ENCODE results near the gene TGFB3. TPM values are rescaled to one million over a fixed set of nuclear protein-coding genes. Genes with fewer than 3 reads are reported as not detected.

TGFB3 gene
- total RNA-seq, 1 donor from 2014 or later = 2.4 TPM

DNA sequence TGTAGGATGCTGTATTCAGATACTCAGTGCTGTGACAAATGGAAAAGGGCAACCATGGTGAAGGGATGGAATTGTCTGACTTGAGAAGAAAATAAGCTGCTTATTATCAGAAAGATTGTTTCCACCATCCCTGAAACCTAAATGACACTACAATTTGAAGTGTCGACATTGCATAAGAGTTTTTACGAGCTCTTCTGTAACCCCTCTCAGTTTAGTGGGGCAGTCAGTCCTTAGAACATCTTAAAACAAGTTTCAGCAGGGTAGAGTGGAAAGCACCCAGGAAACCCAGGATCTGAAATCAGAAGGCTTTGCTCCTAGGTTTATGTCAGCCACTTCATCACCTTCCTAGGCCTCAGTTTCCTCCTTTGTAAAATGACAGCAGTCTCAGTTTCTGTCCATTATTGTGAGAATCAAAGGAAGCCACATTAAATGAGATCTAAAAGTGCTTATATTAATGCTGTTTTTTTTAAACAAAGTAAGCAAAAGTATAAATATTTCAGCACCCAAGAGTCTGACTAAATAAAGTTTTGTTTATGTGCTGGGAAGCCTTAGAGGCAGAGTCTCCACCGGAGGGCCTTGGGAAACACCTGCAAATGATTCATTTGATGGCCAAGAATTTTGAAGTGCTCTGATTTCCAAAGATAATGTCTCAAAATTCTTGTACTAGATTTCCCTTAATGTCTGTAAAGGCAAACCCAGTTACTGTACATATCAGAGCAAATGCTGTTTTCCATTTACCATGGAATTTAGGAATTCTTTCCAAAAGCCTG lies 5.6 kb upstream of the TGFB3 start:
- intact Hi-C loops (cut with micrococcal nuclease) = no loop called here

DNA sequence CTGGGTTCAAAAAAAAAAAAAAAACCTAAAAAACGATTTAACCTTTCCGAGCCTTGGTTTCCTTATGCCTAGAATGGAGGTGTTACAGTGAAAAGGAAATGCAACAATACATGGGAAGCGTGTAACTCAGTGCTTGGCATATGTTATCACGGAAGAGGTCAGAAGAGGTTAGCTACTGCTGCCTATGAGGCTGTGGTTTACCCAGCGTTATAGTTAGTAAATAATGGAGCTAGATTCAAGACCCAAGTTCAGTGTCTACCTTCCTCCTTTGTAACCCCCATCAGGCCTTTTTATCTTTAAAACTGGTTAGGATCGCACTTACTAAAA lies 4.6 kb upstream of the TGFB3 start:
- intact Hi-C loops (cut with micrococcal nuclease) = no loop called here

DNA sequence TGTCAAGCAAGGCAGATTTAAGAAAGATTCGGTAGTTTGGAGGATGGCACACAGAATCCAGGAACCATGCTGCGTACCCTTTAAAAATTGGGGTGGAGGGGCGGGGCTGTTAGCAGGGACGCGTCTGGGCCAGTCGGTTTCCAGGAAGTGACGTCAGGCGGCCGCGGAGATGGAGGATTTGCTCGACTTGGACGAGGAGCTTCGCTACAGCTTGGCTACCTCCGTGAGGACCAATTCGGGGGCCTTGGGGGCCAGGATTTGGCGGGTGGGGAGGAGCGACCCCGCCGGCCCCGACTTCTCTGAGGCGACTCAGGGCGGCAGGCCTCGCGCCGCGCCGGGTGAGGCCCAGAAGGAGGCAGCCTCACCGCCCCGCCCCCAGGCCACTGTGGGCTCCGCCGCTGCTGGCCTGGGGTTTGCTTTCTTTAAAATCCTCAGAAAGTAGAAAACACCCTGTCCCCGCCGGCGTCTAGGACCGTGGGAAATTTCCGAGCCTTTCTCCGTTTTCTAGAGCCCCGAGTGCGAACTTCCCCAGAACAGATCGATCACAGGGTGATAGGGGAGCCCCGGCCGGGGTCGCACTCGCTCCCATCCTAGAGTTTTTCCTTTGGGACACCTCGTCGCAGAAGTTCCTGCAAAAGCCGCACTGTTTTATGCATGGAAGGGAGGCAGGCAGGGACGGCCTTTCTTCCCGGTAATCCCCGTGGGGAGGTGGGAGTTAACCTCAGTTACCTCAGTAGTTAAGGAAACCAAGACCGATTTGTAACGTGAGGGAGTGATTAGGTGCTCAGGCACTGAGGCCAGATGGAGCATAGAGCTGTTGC lies 4.0 kb upstream of the TGFB3 start, which contains the start of gene IFT43:
IFT43 (plus strand) TSS at position 146 of the 821 bp plus-strand sequence; CDS start at position 170, 24 bp downstream.
- intact Hi-C loops (cut with micrococcal nuclease) = loop anchor here (1.0 kb wide), 1 partner anchor 165 kb away; the partner anchor contains the start of gene GPATCH2L

DNA sequence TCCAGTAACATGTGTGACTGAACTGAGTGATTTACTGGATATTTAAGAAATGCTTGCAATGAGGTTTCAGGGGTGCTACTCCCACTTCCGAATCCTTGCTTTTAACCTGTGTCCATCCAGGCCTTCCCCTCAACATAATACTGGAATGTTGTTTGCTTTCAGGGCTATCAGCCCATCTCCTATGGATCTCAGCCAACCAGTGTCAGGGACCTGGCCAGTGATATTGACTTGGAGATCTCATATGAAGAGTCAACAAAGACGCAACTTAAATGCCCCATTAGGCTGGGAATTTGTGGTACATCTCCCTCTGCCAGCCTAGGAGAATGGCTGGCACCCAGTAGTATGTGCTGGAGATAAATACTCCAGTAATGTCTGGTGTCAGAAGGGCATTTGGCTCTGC lies 2.9 kb upstream of the TGFB3 start:
- intact Hi-C loops (cut with micrococcal nuclease) = loop anchor here (1.0 kb wide), 1 partner anchor 167 kb away; the partner anchor contains the start of gene GPATCH2L

DNA sequence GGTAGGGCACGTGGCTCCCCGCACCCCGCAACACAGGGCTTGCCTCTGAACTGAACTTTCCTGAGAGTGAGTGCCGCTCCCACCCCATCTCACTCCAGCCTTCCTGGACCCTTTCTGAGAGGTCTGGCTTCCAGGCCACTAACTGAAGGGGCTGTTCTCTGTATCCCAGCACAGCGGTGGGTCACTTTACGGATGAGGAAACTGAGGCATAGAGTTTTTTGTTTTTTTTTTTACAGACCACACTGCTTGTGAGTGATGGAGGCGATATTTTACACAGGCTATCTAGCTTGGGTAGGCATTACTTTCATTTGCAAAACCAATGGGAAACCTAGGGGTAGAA lies 1.2 kb upstream of the TGFB3 start:
- intact Hi-C loops (cut with micrococcal nuclease) = loop anchor here (2.0 kb wide), 1 partner anchor 322 kb away; the partner anchor contains the start of genes ERG28 and TTLL5

DNA sequence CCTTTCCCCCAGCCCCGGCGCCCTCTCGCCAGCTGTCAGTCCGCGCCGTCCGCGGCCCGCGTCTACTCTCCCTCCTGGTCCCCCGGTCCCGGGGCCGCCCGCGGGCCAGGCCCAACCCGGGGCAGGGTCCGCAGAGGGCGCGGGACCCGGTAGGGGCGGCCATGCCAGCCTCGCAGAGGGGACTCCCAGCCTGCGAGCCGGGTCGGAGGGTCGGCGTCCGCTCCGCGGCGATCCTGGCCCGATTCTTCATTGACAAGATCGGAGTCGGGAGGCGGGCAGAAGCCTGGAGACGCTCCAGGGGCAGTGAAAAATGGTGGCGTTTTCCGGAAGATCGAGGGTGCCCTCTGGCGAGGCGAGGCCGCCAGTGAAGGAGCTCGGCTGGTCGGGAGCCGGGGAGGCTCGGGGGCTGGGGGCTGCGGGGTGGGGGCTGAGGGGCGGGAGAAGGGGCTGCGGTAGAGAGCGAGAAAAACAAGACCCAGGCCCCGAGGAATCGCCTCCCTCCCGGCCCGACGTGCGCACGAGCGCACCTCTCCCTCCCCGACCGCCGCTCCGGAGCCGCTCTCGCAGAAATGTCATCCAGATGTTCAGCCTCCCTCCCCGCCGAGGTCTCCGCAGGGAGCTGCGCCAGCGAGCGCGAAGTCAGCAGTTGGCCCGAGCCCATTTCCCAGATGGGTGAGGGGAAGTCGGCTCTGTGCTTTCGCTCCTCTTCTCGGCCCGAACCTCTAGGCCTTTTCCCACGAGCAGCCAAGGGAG lies 647 bp upstream of the TGFB3 start:
- intact Hi-C loops (cut with micrococcal nuclease) = loop anchor here (1.0 to 2.0 kb wide), 4 partner anchors 76 to 405 kb away; partner anchors contain the start of genes ERG28 and TTLL5

DNA sequence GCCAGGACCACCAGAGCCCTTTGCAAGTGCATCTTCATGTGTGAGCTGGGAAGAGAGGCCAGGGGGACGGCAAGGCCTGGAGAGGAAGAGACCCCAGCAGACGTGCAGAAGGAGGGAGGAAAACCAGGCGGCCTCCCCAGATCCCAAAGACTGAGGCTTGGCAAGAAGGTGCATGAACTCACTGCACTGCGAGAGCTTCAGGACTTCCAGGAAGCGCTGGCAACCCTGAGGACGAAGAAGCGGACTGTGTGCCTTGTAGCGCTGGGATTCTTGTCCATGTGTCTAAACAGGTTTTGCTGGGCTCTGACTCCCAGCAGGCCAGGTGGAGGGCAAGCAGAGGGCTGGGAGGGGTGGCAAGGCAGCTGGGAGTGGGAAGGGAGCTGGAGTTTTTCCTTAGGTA lies 939 bp downstream of the TGFB3 start:
- intact Hi-C loops (cut with micrococcal nuclease) = no loop called here

DNA sequence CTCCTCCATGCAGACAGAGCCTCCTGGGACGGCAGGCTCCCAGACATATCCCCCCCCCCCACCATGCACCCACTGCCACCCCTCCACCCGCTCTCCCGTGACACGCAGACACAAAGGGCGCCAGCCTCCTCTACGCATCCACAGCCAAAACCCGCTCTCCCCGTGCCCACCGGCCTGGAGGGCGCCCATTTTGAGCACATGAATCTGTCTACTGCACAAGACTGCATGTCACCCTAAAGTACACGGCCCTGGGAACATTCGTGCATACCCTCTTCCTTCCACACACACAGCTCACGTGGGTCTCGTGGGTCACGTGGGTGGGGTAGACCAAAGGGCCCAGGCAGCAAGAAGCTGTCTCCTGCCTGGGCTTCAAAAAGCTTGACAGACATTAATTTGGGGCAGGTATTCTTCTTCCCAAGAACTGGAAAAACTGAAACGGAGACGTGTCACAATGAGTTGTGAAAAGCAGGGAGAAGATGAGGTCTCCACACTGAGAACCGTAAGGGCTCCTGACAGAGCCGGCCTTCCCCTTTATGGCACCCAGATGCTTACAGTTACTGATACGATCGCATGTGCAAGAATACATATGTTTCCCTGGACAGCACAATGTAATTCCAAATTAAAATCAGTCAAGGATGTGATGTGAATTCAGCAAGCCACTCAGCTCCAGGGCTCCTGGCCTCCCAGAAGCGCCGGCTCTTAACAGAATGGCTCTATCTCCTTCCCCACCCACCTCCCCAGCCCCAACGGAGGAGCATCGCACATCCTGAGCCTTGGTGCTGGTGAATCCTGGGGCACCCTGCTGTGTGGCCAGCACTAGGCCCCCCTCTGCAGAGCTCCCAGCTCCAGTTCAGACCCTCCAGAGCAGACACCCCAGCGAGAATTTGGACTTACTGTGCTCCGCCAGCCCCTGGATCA lies 1.9 kb downstream of the TGFB3 start:
- intact Hi-C loops (cut with micrococcal nuclease) = no loop called here

DNA sequence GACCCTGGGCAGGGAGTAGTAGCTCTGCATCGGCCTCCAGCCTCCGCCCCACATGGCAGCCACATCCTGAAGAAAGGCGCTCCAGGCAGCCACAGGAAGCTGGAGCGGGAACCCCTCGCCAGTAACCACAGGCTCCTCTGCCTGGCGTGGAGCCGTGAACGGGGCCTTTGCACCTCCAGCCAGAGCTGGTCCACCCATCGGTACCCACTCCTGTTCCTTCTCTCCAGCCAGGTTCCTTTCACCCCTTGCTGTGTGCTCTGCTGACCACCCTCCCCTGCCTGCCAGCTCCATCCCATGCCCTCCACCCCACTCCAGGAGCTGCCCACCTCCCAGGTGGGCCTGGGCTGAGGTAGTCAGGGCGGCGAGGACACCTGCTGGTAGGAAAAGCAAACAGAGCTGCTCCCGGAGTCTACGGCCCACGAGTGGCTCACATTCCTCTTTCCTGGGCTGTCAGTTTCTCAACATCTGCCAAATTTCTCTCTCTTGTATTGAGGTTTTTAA lies 2.7 kb downstream of the TGFB3 start:
- intact Hi-C loops (cut with micrococcal nuclease) = no loop called here

DNA sequence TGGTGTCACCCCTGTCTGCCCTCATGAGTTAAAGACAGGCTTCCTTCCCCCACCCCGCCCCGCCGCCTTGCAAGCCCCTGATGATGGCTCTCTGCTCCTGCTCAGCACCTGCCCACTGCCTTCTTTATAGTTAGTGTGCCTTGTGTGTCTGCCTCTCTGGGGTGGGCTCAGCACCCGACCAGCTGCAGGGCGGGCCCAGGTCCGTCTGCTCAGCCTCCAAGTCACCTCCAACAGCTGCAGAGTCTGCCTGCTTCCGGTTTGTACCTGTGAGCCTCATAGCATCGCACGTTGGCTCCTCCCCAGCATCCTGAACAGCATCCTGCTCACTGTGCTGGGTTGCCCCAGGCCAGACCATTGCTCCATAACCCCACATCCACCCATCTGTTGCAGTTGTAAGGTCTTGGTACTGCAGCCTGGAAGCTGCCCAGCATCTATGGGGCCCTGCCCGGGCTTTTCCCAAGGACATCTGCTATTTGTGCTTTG lies 3.5 kb downstream of the TGFB3 start:
- intact Hi-C loops (cut with micrococcal nuclease) = no loop called here

DNA sequence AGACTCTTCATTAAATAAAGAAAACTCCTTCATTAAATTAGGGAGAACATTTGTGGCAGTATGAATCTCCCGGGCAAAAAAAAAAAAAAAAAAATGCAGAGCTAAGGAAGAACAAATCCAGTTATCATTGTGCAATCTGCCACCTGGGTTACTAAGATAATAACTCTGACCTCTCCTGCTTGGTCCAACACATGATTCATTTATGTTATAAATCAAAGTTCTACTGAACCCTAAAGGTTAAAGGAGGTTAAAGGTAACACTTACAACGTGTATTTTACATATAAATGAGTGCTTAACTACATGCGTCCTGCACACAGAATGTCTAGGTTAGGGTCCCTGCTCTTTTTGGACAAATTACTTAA lies 4.2 kb downstream of the TGFB3 start:
- intact Hi-C loops (cut with micrococcal nuclease) = no loop called here

DNA sequence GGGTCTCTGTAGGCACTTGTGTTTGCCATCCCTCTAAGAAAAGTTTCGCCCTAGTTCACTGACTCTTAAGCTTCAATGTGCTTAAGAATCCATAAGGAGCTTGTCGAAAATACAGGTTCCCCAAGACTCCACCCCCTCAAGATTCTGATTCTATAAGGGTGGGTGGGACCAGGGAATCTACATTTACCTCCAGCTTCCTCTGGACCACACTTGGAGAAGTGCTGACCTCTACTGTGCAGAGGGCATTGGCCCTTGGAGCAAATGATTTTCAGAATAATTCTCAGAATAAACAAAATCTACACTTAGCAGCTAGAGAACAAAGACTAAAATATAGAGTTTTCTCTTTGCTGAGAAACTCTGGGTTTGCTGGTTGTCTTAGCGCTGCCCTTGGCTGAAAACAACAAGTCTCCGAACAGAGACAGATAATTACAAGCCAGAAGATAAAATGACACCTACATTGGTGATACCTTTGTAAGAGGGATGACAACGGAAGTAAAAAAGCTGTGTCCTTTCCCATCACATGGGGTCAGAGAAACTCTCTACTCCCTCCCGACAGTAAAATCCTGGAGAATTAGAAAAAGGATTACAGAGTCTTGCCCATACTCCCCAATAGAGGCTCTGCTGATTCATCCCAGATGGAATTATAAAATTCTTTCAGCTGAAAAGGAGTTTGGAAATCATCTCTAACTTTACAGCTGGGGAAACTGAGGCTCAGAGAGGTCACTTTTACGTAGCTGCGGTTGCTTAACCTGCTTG lies 4.8 kb downstream of the TGFB3 start:
- intact Hi-C loops (cut with micrococcal nuclease) = no loop called here

DNA sequence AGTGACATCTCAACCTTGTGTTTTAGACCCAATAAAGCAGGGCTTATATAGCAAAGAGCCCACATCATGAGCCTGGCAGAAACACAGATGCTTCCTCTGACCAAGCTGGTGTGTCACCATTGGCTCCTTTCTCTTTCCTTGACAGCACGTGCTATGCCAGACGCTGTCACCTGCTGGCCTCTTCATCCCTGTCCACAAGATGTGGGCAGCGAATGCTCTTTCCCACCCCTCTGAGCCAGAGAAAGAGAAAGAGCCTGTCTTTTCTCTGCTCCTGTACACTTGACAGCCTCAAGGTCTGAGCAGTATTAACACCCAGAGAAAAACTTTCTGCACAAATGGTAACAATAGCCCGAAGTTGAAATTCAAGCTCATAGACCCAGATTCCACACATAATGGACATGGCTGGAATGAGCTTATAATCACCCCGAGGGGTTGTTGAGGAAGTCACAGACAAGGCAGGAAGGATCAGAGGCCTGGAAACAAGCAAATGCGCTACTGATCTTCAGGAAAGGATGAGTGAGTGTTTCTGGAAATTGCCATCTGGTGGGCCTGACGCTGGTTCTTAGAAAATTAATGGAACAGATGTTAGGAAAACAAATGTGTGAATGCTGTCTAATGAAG lies 8.9 kb downstream of the TGFB3 start:
- intact Hi-C loops (cut with micrococcal nuclease) = no loop called here

DNA sequence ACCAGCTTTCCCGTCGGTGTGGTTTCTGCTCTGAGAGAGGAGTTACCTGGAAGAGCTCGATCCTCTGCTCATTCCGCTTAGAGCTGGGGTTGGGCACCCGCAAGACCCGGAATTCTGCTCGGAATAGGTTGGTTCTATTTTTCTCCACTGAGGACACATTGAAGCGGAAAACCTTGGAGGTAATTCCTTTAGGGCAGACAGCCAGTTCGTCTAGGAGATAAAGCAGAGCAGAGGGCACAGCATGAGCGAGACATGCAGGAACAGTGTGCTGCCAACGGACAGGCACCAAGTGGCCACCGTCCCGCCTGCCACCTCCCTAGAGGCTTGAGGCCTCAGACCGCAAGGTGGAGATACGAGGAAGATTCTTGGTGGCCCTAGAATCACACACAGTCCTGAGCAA lies 10.3 kb downstream of the TGFB3 start:
- intact Hi-C loops (cut with micrococcal nuclease) = no loop called here

DNA sequence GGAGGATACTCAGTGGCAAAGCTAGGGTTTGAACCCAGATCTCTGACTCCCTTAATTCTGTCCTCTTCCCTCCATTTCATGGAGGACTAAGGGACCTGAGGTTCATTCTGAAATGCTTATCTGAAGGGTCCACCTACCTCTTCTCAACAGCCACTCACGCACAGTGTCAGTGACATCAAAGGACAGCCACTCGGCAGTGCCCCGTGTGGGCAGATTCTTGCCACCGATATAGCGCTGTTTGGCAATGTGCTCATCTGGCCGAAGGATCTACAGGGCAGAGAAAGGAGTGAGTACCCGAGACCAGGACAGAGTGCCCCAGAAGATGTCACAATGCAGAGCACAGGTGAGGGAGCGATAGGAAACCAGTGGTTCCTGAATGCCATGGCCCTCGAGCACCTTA lies 10.8 kb downstream of the TGFB3 start:
- intact Hi-C loops (cut with micrococcal nuclease) = no loop called here

DNA sequence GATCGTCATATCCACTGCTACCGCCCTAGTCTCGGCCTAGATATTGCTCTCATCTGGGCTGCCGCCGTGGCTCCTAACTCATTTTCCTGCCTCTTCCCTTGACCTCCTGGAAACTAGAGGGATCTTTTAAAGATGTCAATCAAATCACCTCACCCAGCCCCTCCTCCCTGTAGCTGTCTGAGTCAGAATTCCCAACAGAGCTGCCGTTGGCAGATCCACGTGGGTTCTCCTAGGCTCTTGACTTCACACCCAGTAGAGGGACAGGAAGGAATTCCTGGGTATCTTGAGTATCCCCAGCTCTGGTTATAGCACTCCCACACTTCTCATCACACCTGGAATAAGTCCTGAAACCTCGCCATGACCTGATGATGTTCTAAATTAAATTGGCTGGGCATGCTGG lies 11.9 kb downstream of the TGFB3 start:
- intact Hi-C loops (cut with micrococcal nuclease) = no loop called here

DNA sequence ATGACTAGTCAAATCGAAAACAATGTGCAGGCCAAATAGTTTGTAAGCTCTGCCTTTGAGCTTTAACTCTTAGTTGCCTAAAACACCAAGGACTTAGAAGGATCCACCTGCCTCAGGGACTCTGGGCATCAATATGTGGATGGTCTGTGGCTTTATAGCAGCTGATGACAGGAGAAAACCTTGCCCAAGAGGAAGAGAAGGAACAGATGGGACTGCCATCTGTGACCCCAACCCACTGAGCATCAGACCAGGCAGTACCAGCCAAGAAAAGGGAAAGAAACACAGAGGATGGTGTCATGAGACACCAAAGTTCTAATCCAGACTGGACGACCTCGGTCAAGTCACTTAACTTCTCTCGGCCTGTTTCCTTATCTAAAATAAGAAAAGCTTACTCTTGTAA lies 12.7 kb downstream of the TGFB3 start:
- intact Hi-C loops (cut with micrococcal nuclease) = no loop called here

DNA sequence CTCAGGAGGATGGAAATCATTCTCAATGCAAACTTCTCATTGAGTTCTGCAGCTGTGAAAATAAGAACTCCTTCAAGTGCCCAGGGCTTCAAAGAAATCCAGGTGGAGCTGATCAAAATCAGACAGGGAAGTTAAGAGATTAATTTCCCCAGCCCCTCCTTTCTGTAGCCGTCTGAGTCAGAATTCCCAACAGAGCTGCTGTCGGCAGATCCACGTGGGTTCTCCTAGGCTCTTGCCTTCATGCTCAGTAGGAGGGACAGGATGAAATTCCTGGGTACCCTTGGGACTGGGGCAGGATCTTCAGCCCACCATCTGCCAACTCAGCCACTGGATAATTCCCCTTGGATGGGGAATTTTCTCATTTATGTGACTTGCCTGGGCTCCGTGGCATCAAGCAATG lies 13.3 kb downstream of the TGFB3 start:
- intact Hi-C loops (cut with micrococcal nuclease) = no loop called here

DNA sequence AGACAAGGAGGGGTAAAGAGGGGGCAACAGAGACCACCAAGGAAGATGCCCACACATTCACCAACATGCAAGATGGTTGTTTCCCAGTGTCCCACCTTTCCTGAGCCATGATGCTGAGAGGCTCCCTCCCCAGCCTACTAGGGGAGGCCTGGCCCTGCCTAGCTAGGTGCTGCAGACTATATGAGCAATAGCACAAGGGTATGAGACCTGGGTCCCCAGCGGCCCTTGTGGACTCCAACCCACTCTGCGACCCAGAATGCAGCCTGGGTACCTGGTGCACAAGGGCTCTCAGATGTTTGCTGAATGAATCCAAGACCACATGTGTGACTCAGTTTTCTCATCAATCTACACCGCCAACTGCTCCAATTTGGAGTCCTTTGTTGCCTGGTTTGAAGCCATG lies 13.9 kb downstream of the TGFB3 start:
- intact Hi-C loops (cut with micrococcal nuclease) = no loop called here
